GM18502 (cell line): ENCODE data around the gene CALU.

ENCODE experiments used
- ATAC-seq: cut with Tn5 transposase; IDR thresholded peaks from one replicate; pipeline ENCODE4 v1.9.1; 2021; ENCODE audit warnings: mild to moderate bottlenecking; ENCODE audit not compliant: unreplicated experiment, poor library complexity

Gene CALU

GRCh38 chr7:128721376-128721775 is 17.8 kb upstream of the CALU start:
- ATAC-seq: no peak

GRCh38 chr7:128724743-128725142 is 14.4 kb upstream of the CALU start:
- ATAC-seq: no peak

DNA sequence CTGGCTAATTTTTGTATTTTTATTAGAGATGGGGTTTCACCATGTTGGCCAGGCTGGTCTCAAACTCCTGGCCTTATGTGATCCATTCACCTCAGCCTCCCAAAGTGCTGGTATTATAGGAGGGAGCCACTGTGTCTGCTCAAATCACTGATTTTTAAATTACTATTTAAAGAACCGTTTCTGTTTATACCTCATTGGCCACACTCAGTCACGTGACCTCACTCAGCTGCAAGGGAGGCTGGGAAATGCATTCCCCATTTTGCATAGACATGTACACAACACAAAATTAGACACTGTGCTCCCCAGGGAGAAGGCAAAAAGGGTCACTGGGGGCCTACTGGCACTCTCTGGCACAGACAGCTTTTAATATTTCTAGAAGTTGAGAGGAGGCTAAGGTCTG is 13.6 kb upstream of the CALU start:
- ATAC-seq: no peak

DNA sequence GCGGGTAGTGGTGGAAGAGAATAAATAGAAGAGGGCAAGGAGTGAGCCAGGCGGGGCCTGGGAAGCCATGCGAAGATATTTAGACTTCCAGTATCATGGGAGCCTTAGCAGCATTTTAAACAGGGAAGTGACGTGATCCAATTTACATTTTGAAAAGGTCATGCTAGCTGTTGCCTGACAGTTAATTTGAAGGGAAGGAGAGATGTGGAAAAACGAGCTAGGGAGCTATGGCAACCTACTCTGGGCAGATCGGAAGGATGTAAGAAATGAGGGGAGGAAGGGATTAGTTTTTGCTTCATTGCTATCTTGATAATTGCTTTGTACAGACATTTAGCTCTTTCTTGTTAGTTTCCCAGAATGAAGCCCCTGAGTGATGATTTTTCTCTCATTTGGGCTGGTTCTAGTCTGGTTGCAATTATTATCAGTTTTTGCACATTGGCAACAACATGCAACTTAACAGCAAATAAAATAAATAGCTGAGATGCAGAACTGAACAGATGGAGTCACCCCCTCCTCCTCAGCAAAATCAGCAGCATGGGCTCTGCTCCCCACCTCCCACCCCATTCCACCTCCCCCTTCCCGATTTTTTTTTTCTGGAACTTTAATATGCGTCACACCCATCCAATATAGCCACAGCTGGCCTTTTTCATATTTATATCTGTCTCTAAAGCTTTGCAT is 13.0 kb upstream of the CALU start:
- ATAC-seq: no peak

DNA sequence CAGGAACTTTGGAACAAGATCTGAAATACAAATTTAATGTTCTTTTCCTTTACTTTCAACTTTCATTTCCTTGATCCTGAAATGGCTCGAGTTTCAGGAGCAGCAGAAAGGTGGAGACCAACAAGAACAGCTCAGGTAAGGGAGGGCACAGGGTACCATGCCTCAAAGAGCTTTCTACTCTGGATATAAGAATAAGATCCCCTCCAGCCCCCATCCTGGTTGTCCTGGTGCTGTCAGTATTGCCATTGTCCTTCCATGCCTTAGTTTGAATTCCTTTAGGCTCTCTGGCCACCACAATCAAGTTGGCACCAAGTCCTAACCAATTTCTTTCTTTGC is 12.5 kb upstream of the CALU start:
- ATAC-seq: no peak

DNA sequence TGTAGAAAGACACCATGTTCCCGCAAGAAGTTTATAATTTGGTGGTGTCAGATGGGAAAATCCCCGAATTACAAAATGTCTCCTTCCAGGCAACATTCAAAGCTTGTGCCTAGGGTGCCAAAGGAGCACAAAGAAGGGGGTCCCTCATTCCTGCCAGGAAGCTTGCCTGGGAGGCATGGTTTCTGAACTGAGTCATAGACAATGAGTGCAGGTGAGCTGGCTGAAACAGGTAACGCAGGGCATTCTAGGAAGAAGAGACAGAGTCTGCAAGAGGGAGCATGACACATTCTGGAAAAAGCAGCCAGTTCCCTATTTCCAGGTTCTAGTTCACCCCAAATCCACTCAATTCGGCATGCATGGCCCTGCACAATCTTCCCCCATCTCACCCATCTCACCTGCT is 11.9 kb upstream of the CALU start:
- no peak for ATAC-seq

DNA sequence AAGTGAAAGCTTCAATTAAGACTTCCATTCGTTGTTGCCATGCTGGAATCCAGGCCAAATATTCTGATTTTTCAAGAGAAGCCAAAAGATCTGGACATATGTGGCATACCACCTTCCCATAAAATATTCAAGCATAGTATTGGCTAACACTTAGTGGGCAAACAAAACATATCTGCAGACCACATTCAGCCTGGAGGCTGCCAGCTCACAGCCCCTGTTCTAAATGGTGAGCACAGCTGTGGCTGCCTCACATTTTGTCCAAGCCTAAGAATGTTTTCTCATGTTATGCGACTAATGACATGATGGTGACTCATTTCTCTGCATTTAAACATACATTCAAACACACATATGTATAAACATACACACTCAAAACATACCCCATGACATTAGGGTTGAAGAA is 10.6 kb upstream of the CALU start:
- no peak for ATAC-seq

DNA sequence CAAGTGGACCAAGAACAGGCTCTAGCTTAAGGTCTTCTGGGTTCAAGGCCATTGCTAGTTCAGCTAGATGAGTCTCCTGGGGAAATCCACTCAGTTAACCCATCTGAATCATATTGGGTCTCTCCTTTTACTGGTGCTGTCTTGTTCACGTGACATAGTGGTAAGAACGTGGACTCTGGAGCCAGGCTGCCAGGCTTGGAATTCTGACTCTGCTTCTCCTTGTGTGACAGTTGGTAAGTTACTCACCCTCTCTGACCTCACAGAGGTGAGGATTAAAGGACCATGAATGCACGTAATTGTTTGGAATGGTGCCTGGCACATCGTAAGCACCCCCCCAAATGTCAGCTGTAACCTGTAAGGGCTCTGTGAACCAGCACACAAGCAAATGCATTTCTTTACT is 9.7 kb upstream of the CALU start:
- no peak for ATAC-seq

DNA sequence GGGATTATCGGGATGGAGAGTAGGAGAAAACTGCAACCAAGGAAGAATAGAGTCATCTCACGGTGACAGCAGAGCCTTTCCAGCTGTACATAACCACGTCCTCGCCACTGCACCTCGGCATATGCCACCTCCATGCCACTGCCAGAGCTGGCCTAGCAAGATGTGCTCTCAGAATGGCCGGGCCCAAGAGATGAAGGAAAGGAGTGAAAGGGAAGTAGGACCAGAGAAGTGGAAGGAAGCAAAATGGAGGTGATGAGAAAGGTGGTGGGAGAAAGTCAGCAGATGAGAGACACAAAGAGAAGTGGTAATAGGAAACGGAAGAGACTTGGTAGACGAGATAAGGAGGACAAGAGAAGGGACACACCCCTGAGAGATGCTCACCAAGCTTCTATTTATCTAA is 8.0 kb upstream of the CALU start:
- ATAC-seq: no peak

- ATAC-seq: no peak
Measured at GRCh38 chr7:128732521-128733277, 6.5 kb upstream of the CALU start.

- no peak for ATAC-seq
Measured at GRCh38 chr7:128733278-128733645, 5.9 kb upstream of the CALU start.

- no peak for ATAC-seq
Measured at GRCh38 chr7:128734890-128735289, 4.3 kb upstream of the CALU start.

DNA sequence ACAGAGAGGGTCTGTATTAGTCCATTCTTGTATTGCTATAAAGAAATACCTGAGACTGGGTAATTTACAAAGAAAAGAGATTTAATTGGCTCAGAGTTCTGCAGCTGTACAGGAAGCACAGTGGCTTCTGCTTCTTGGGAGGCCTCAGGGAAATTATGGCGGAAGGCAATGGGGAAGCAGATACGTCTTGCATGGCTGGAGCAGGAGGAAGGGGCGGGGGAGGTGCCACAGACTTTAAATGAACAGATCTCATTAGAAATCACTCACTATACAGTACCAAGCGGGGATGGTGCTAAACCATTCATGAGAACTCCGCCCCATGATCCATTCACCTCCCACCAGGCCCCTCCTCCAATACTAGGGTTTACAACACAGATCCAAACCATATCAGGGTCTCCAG is 3.7 kb upstream of the CALU start:
- ATAC-seq: no peak

- no peak for ATAC-seq
Measured at GRCh38 chr7:128737441-128737840, 1.7 kb upstream of the CALU start.

- no peak for ATAC-seq
Measured at GRCh38 chr7:128737867-128738385, 1.2 kb upstream of the CALU start.

- ATAC-seq: peak; percentile 10
Measured at GRCh38 chr7:128738570-128739047, 550 bp upstream of the CALU start.

GRCh38 chr7:128739990-128740682 is 977 bp downstream of the CALU start:
- no peak for ATAC-seq

- ATAC-seq: no peak
Measured at GRCh38 chr7:128740996-128741395, 1.8 kb downstream of the CALU start.

GRCh38 chr7:128741491-128741890 is 2.3 kb downstream of the CALU start:
- no peak for ATAC-seq

DNA sequence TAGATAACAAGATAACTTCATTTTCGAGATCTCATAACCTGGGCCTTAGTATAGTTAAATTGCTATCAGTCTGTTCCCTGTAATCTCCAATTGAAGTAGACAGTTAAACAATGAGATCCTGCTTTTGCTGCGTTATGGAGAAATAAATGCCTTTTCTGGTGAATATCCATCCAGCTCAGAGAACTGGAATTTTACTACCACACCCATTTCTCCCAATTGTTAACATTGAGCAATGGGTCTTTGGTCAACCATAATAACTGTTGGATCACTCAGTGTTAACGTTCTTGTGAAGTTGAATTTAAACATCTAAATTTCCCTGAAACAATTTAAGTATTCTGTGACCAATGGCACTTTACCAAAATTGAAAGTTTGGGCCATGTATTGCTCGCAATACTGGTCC is 3.0 kb downstream of the CALU start:
- no peak for ATAC-seq

DNA sequence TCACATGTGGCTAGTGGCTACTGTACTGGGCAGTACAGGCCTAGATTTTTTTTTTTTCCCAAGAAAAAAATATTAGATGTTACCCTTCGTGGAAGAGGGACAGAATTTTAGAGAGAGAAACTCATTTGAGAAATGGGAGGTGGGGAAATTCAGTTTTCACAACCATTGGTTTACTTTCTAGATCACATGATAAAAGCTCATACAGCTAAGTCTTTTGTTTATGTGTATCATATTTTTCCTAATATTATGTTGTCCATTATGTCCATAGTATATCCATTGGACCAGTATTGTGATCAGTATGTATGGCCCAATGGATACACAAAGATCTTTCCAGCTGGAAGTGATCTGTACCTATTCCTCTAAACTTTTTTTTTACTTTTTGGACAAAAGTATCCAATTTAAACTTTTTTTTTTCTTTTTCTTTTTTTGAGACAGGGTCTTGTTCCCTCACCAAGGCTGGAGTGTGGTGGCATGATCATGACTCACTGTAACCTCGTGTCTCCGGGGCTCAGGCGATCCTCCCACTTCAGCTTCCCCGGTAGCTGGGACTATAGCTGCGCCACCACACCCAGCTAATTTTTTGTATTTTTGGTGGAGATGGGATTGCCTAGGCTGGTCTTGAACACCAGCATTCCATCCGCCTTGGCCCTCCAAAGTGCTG is 4.1 kb downstream of the CALU start:
- ATAC-seq: no peak
